Measurements from ENCODE around the gene WNT11. TPM values are rescaled to one million over a fixed set of nuclear protein-coding genes. Genes with fewer than 3 reads are reported as not detected.
A peak's percentile ranks its signal among the peaks of the same experiment; 100 is the strongest.

Gene WNT11
- total and polyA plus RNA-seq, 2 experiments from 2014 or later, result not detected

DNA sequence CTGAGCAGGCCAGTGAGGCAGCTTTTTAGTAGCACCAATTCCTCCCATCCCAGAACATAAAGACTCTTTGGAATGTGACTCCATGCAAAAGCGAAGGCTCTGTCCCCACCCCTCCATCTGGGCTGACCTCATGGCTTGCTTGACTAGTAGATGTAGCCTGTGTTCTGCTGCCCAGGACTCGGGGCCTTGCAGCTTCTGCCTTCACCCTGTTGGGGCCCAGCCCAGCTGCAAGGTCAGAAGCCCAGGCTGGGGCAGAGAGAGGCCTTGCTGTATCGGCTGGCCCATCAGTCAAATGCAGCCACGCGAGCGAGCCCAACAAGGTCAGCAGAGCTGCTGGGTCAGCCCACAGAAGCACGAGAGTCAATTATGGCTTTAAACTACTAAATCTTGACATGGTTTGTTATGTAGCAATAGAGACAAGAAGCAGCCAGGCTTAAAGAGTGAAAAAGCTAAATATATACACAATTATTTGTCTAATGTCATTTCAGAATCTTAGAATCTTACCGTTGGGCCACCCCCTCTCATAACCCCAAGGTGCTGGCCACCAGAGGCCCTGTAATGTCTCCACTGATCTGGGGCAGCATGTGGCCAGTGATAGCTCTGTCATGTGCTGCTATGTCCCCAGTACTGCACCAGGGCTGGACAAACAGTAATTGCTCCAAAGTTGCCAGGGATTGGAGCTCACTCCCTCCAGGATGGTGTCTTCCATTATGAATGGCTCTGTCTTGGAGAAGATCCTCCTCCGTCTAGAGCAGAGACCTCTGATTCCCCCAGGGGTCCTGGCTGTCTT, 10.4 kb upstream of the WNT11 start:
- Histone ChIP-seq H3K4me1 (ENCODE audit: insufficient read depth) (no peaks in the 10 kb centered on the region), H3K27ac (no peak overlapping the region), H4K20me1 (ENCODE audit: insufficient read depth) (no peaks in the 10 kb centered on the region), H3K9me2 (ENCODE audit: insufficient read depth) (no peaks in the 10 kb centered on the region), H3K9me3 (ENCODE audit: low read depth) (no peaks in the 10 kb centered on the region), H2AFZ (no peak overlapping the region), H3K9ac (no peak overlapping the region), H3K4me3 (no peak overlapping the region), H3K27me3 (replicated peaks; ENCODE audit: insufficient read depth) (no peaks in the 10 kb centered on the region; the same call in 1 of the 2 replicates), H3K79me2 (ENCODE audit: insufficient read depth) (no peaks in the 10 kb centered on the region), H3F3A (ENCODE audit: insufficient read depth) (0 out of 2 replicates have a peak, but pooled peaks cover 6% of the 10 kb centered on the region), H3K4me2 (ENCODE audit: unreplicated experiment) (no peak overlapping the region), H3K36me3 (ENCODE audit: low read depth) (no peaks in the 10 kb centered on the region)
- in situ Hi-C loops (cut with MboI), result loop anchor here (10.0 kb wide), 1 partner anchor 98 kb away; no protein-coding TSS in a partner anchor
- DNase-seq, result no peak
- TF ChIP-seq EZH2 (IDR thresholded peaks at IDR 0.05; ENCODE audit: insufficient read depth, poor library complexity, severe bottlenecking) (no peak), EZH2phosphoT487 (IDR thresholded peaks at IDR 0.05; ENCODE audit: insufficient read depth, low read depth) (no peak)
- WGBS, 2 experiments (ENCODE audit: low coverage in 1 of 2, low lambda C conversion rate in 2 of 2, missing lambda C conversion rate in 2 of 2), result 91 to 92% methylated on average over 9 of the region's 9 CpGs

DNA sequence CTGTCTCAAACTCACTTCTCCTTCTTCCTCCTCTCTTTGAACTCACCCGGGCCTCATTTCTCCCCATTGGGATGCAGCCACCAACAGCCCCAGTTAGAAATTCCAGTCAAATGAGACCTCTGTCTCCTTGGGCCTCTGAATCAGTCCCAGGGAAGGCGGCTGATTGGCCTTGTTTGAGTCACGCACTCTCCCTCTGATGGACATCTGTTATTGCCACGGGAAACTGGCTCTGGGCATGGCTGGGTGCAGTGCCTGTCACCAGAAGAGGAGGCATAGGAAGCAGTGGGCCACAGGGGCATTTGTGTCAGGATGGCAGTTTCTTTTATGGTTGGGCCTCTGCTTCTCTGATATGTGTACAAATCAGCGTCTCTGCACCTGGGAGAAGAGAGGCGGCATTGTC, 9.6 kb upstream of the WNT11 start:
- peak overlapping the region; percentile 7; the same call in 1 of the 2 replicates for H3K27ac ChIP-seq
- H3K9me2 ChIP-seq (ENCODE audit: insufficient read depth), result no peaks in the 10 kb centered on the region
- H3K36me3 ChIP-seq (ENCODE audit: low read depth), result no peaks in the 10 kb centered on the region
- H3K4me2 ChIP-seq (ENCODE audit: unreplicated experiment), result no peak overlapping the region
- 0 out of 2 replicates have a peak, but pooled peaks cover 6% of the 10 kb centered on the region for H3F3A ChIP-seq (ENCODE audit: insufficient read depth)
- in situ Hi-C loops (cut with MboI), result loop anchor here (10.0 kb wide), 1 partner anchor 99 kb away; no protein-coding TSS in a partner anchor
- H3K27me3 ChIP-seq (replicated peaks; ENCODE audit: insufficient read depth), result peaks cover 2% of the 10 kb centered on the region; the same call in 1 of the 2 replicates
- H4K20me1 ChIP-seq (ENCODE audit: insufficient read depth), result no peaks in the 10 kb centered on the region
- no peak overlapping the region for H3K9ac ChIP-seq
- H3K4me3 ChIP-seq, result no peak overlapping the region
- H3K79me2 ChIP-seq (ENCODE audit: insufficient read depth), result no peaks in the 10 kb centered on the region
- WGBS, 2 experiments (ENCODE audit: low coverage in 1 of 2, low lambda C conversion rate in 2 of 2, missing lambda C conversion rate in 2 of 2), result 43 to 47% methylated on average over 6 of the region's 6 CpGs
- DNase-seq, result peak; percentile 92
- H3K4me1 ChIP-seq (ENCODE audit: insufficient read depth), result no peaks in the 10 kb centered on the region
- TF ChIP-seq EZH2 (IDR thresholded peaks at IDR 0.05; ENCODE audit: insufficient read depth, poor library complexity, severe bottlenecking), result no peak
- TF ChIP-seq EZH2phosphoT487 (IDR thresholded peaks at IDR 0.05; ENCODE audit: insufficient read depth, low read depth), result no peak
- H3K9me3 ChIP-seq (ENCODE audit: low read depth), result no peaks in the 10 kb centered on the region
- peak overlapping the region; percentile 32; the same call in 1 of the 2 replicates for H2AFZ ChIP-seq

DNA sequence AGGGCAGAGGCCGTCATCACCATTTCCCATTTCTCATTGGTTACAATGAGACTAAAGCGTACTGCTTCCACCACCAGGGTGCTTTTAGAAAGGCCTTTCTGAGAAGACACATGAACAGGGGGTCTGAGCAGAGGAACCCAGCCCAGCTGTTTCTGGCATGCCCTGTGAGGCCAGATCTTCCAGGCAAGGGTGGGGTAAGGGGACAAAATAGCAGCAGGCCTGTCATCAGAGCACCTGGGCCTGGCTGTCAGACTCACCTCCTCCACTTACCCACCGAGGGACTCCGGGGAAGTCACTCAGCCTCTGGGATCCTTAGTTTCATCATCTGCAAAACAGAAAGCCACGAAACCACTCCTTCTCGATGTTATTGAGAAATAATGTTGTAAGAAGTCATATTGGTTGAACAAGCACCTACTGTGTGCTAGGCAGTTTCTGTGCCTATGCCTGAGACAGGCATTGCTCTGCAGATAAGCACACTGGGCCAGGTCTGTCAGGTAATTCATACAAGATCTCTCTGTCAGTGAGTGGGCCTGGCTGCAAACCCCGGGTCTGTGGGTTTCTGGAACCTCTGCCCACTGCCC, 8.8 kb upstream of the WNT11 start:
- no peak for TF ChIP-seq EZH2phosphoT487 (IDR thresholded peaks at IDR 0.05; ENCODE audit: insufficient read depth, low read depth)
- TF ChIP-seq EZH2 (IDR thresholded peaks at IDR 0.05; ENCODE audit: insufficient read depth, poor library complexity, severe bottlenecking), result no peak
- no peak for DNase-seq
- in situ Hi-C loops (cut with MboI), result loop anchor here (10.0 kb wide), 1 partner anchor 100 kb away; no protein-coding TSS in a partner anchor

DNA sequence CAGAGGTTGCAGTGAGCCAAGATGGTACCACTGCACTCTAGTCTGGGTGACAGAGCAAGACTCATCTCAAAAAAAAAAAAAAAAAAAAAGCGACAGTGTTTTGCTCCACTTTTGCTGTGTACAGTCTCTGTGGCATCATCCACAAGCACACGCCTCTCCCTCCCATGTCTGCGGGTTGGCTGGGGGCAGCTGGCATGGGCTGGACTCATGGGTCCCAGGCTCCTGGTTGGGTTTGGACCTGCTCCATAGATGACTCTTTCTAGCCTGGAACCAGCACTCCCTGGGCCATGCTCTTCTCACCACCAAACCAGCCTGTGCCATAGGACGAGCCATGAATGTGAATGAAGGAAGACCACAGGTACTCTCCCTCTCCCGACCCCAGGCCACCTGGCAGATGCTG, 7.9 kb upstream of the WNT11 start:
- DNase-seq, result no peak
- no peaks in the 10 kb centered on the region for H3K9me3 ChIP-seq (ENCODE audit: low read depth)
- no peaks in the 10 kb centered on the region for H4K20me1 ChIP-seq (ENCODE audit: insufficient read depth)
- H3K27me3 ChIP-seq (replicated peaks; ENCODE audit: insufficient read depth), result peaks cover 4% of the 10 kb centered on the region; the same call in 1 of the 2 replicates
- in situ Hi-C loops (cut with MboI), result loop anchor here (10.0 kb wide), 1 partner anchor 101 kb away; no protein-coding TSS in a partner anchor
- WGBS, 2 experiments (ENCODE audit: low coverage in 1 of 2, low lambda C conversion rate in 2 of 2, missing lambda C conversion rate in 2 of 2), result 91 to 93% methylated on average over 5 of the region's 5 CpGs
- no peaks in the 10 kb centered on the region for H3K36me3 ChIP-seq (ENCODE audit: low read depth)
- H2AFZ ChIP-seq, result no peak overlapping the region
- TF ChIP-seq EZH2phosphoT487 (IDR thresholded peaks at IDR 0.05; ENCODE audit: insufficient read depth, low read depth), result no peak
- TF ChIP-seq EZH2 (IDR thresholded peaks at IDR 0.05; ENCODE audit: insufficient read depth, poor library complexity, severe bottlenecking), result no peak
- no peak overlapping the region for H3K4me3 ChIP-seq
- H3K9me2 ChIP-seq (ENCODE audit: insufficient read depth), result no peaks in the 10 kb centered on the region
- 0 out of 2 replicates have a peak, but pooled peaks cover 5% of the 10 kb centered on the region for H3K4me1 ChIP-seq (ENCODE audit: insufficient read depth)
- H3K9ac ChIP-seq, result no peak overlapping the region
- H3K27ac ChIP-seq, result no peak overlapping the region
- H3K79me2 ChIP-seq (ENCODE audit: insufficient read depth), result no peaks in the 10 kb centered on the region
- H3F3A ChIP-seq (ENCODE audit: insufficient read depth), result 0 out of 2 replicates have a peak, but pooled peaks cover 6% of the 10 kb centered on the region
- no peak overlapping the region for H3K4me2 ChIP-seq (ENCODE audit: unreplicated experiment)

More for the DNA sequence above, 8.8 kb upstream of the WNT11 start:
- H3K4me2 ChIP-seq (ENCODE audit: unreplicated experiment), result no peak overlapping the region
- H3K36me3 ChIP-seq (ENCODE audit: low read depth), result no peaks in the 10 kb centered on the region
- H2AFZ ChIP-seq, result no peak overlapping the region
- WGBS, 2 experiments (ENCODE audit: low coverage in 1 of 2, low lambda C conversion rate in 2 of 2, missing lambda C conversion rate in 2 of 2), result 77 to 80% methylated on average over 7 of the region's 7 CpGs
- H3K9me2 ChIP-seq (ENCODE audit: insufficient read depth), result no peaks in the 10 kb centered on the region
- H3K9ac ChIP-seq, result no peak overlapping the region
- no peaks in the 10 kb centered on the region for H4K20me1 ChIP-seq (ENCODE audit: insufficient read depth)
- H3K4me1 ChIP-seq (ENCODE audit: insufficient read depth), result 0 out of 2 replicates have a peak, but pooled peaks cover under 1% of the 10 kb centered on the region
- no peaks in the 10 kb centered on the region for H3K9me3 ChIP-seq (ENCODE audit: low read depth)
- H3K27ac ChIP-seq, result no peak overlapping the region
- no peak overlapping the region for H3K4me3 ChIP-seq
- no peaks in the 10 kb centered on the region for H3K79me2 ChIP-seq (ENCODE audit: insufficient read depth)
- H3K27me3 ChIP-seq (replicated peaks; ENCODE audit: insufficient read depth), result peaks cover 4% of the 10 kb centered on the region; the same call in 1 of the 2 replicates
- 0 out of 2 replicates have a peak, but pooled peaks cover 6% of the 10 kb centered on the region for H3F3A ChIP-seq (ENCODE audit: insufficient read depth)

Measured in GM23248 (cell line).